ENCODE results near the gene GLCCI1. TPM values are rescaled to one million over a fixed set of nuclear protein-coding genes. Genes with fewer than 3 reads are reported as not detected.
"Not testable (repeated sequence)": the region's sequence is repeated elsewhere in the genome, so short reads cannot be mapped to it uniquely, and the experiment has no call there.

Gene GLCCI1
- total RNA-seq, 2 experiments from 2014 or later: 27.9 to 29.6 TPM

- H3K9me3 Mint-ChIP-seq: peaks cover 9% of the 10 kb centered on the region
- H3K4me3 Mint-ChIP-seq: no peak overlapping the region
- H3K27ac Mint-ChIP-seq: peak overlapping the region; percentile 50
- peaks cover 40% of the 10 kb centered on the region for H3K4me1 Mint-ChIP-seq
- H3K36me3 Mint-ChIP-seq (ENCODE audit: low read depth): peaks cover 53% of the 10 kb centered on the region
- ChIA-PET POLR2A (no interaction called here), CTCF (interaction anchor here (0.9 kb wide), 1 partner anchor 145 kb away, joined by 3 read pairs; no protein-coding TSS in a partner anchor)
- H3K27me3 Mint-ChIP-seq: no peaks in the 10 kb centered on the region
- no peak for DNase-seq
Measured at GRCh38 chr7:8044761-8045430, 76.3 kb downstream of the GLCCI1 start.

- H3K27me3 Mint-ChIP-seq, CTCF ChIA-PET, H3K4me3 Mint-ChIP-seq, POLR2A ChIA-PET, H3K9me3 Mint-ChIP-seq, DNase-seq, H3K27ac Mint-ChIP-seq: not testable (repeated sequence)
- Mint-ChIP-seq H3K4me1 (peaks cover 34% of the 10 kb centered on the region), H3K36me3 (ENCODE audit: low read depth) (peaks cover 40% of the 10 kb centered on the region)
Measured at GRCh38 chr7:8048067-8048466, 79.5 kb downstream of the GLCCI1 start.

- H3K4me1 Mint-ChIP-seq: peaks cover 10% of the 10 kb centered on the region
- peaks cover 4% of the 10 kb centered on the region for H3K9me3 Mint-ChIP-seq
- no peak overlapping the region for H3K4me3 Mint-ChIP-seq
- peaks cover 22% of the 10 kb centered on the region for H3K36me3 Mint-ChIP-seq (ENCODE audit: low read depth)
- POLR2A ChIA-PET: no interaction called here
- no peaks in the 10 kb centered on the region for H3K27me3 Mint-ChIP-seq
- no peak overlapping the region for H3K27ac Mint-ChIP-seq
- DNase-seq: no peak
- CTCF ChIA-PET: interaction anchor here (1.1 to 2.0 kb wide), 2 partner anchors 13 to 53 kb away, joined by 3 to 5 read pairs; no protein-coding TSS in a partner anchor
Measured at GRCh38 chr7:8051373-8051772, 82.8 kb downstream of the GLCCI1 start.

GRCh38 chr7:8051998-8052397 lies 83.4 kb downstream of the GLCCI1 start:
- Mint-ChIP-seq H3K27ac (no peak overlapping the region), H3K27me3 (no peaks in the 10 kb centered on the region), H3K9me3 (peaks cover 4% of the 10 kb centered on the region), H3K4me1 (peaks cover 7% of the 10 kb centered on the region), H3K4me3 (no peak overlapping the region), H3K36me3 (ENCODE audit: low read depth) (peaks cover 23% of the 10 kb centered on the region)
- CTCF ChIA-PET: interaction anchor here (1.1 to 2.0 kb wide), 2 partner anchors 13 to 52 kb away, joined by 3 to 5 read pairs; no protein-coding TSS in a partner anchor
- POLR2A ChIA-PET: no interaction called here
- no peak for DNase-seq

GRCh38 chr7:8052824-8053223 lies 84.2 kb downstream of the GLCCI1 start:
- CTCF ChIA-PET: interaction anchor here (0.6 to 2.0 kb wide), 2 partner anchors 12 to 14 kb away, joined by 4 to 5 read pairs; no protein-coding TSS in a partner anchor
- POLR2A ChIA-PET: no interaction called here
- H3K27ac Mint-ChIP-seq: no peak overlapping the region

GRCh38 chr7:8056439-8056838 lies 87.8 kb downstream of the GLCCI1 start:
- ChIA-PET POLR2A (no interaction called here), CTCF (no interaction called here)
- Mint-ChIP-seq H3K36me3 (ENCODE audit: low read depth) (peaks cover 37% of the 10 kb centered on the region), H3K27ac (no peak overlapping the region), H3K9me3 (peaks cover 2% of the 10 kb centered on the region), H3K4me3 (no peak overlapping the region), H3K27me3 (no peaks in the 10 kb centered on the region), H3K4me1 (no peaks in the 10 kb centered on the region)
- DNase-seq: no peak

More at GRCh38 chr7:8052824-8053223, 84.2 kb downstream of the GLCCI1 start:
- no peak overlapping the region for H3K4me3 Mint-ChIP-seq
- H3K27me3 Mint-ChIP-seq: no peaks in the 10 kb centered on the region
- peaks cover 4% of the 10 kb centered on the region for H3K4me1 Mint-ChIP-seq
- peaks cover 4% of the 10 kb centered on the region for H3K9me3 Mint-ChIP-seq
- H3K36me3 Mint-ChIP-seq (ENCODE audit: low read depth): peaks cover 30% of the 10 kb centered on the region
- DNase-seq: no peak

GRCh38 chr7:8057566-8057965 lies 89.0 kb downstream of the GLCCI1 start:
- H3K9me3 Mint-ChIP-seq: peaks cover 2% of the 10 kb centered on the region

GRCh38 chr7:8058322-8058721 lies 89.7 kb downstream of the GLCCI1 start:
- ChIA-PET POLR2A (no interaction called here), CTCF (interaction anchor here (1.1 kb wide), 1 partner anchor 11 kb away, joined by 4 read pairs; no protein-coding TSS in a partner anchor)
- H3K4me1 Mint-ChIP-seq: peaks cover 2% of the 10 kb centered on the region
- no peak overlapping the region for H3K27ac Mint-ChIP-seq
- no peak for DNase-seq
- H3K36me3 Mint-ChIP-seq (ENCODE audit: low read depth): peaks cover 49% of the 10 kb centered on the region
- no peaks in the 10 kb centered on the region for H3K27me3 Mint-ChIP-seq
- peaks cover 2% of the 10 kb centered on the region for H3K9me3 Mint-ChIP-seq
- H3K4me3 Mint-ChIP-seq: no peak overlapping the region

More at GRCh38 chr7:8057566-8057965, 89.0 kb downstream of the GLCCI1 start:
- Mint-ChIP-seq H3K27ac (no peak overlapping the region), H3K4me3 (no peak overlapping the region), H3K27me3 (no peaks in the 10 kb centered on the region), H3K36me3 (ENCODE audit: low read depth) (peaks cover 44% of the 10 kb centered on the region), H3K4me1 (no peaks in the 10 kb centered on the region)
- POLR2A ChIA-PET: no interaction called here
- DNase-seq: no peak
- CTCF ChIA-PET: interaction anchor here (1.1 kb wide), 1 partner anchor 10 kb away, joined by 4 read pairs; no protein-coding TSS in a partner anchor

GRCh38 chr7:8058852-8059251 lies 90.3 kb downstream of the GLCCI1 start:
- POLR2A ChIA-PET: no interaction called here
- no peak overlapping the region for H3K4me3 Mint-ChIP-seq
- CTCF ChIA-PET: no interaction called here
- H3K27me3 Mint-ChIP-seq: no peaks in the 10 kb centered on the region
- H3K4me1 Mint-ChIP-seq: peaks cover 6% of the 10 kb centered on the region
- DNase-seq: no peak
- H3K9me3 Mint-ChIP-seq: peaks cover 2% of the 10 kb centered on the region
- H3K36me3 Mint-ChIP-seq (ENCODE audit: low read depth): peaks cover 54% of the 10 kb centered on the region
- H3K27ac Mint-ChIP-seq: no peak overlapping the region

- Mint-ChIP-seq H3K27ac (no peak overlapping the region), H3K4me3 (no peak overlapping the region), H3K27me3 (no peaks in the 10 kb centered on the region), H3K36me3 (ENCODE audit: low read depth) (peaks cover 61% of the 10 kb centered on the region), H3K4me1 (peaks cover 9% of the 10 kb centered on the region), H3K9me3 (peaks cover 10% of the 10 kb centered on the region)
- POLR2A ChIA-PET: no interaction called here
- CTCF ChIA-PET: no interaction called here
- no peak for DNase-seq
Measured at GRCh38 chr7:8060241-8060640, 91.6 kb downstream of the GLCCI1 start.

- H3K27ac Mint-ChIP-seq, H3K4me3 Mint-ChIP-seq, H3K4me1 Mint-ChIP-seq, POLR2A ChIA-PET, CTCF ChIA-PET, DNase-seq, H3K27me3 Mint-ChIP-seq: not testable (repeated sequence)
- Mint-ChIP-seq H3K9me3 (peaks cover 13% of the 10 kb centered on the region), H3K36me3 (ENCODE audit: low read depth) (peaks cover 67% of the 10 kb centered on the region)
Measured at GRCh38 chr7:8063300-8063699, 94.7 kb downstream of the GLCCI1 start.

- peaks cover 72% of the 10 kb centered on the region for H3K36me3 Mint-ChIP-seq (ENCODE audit: low read depth)
- peaks cover 16% of the 10 kb centered on the region for H3K9me3 Mint-ChIP-seq
- H3K27me3 Mint-ChIP-seq: no peaks in the 10 kb centered on the region
- ChIA-PET CTCF (interaction anchor here (1.6 kb wide), 1 partner anchor 12 kb away, joined by 5 read pairs; no protein-coding TSS in a partner anchor), POLR2A (no interaction called here)
- H3K4me1 Mint-ChIP-seq: peaks cover 9% of the 10 kb centered on the region
- no peak overlapping the region for H3K27ac Mint-ChIP-seq
- no peak for DNase-seq
- H3K4me3 Mint-ChIP-seq: no peak overlapping the region
Measured at GRCh38 chr7:8063706-8064297, 95.2 kb downstream of the GLCCI1 start.

GRCh38 chr7:8064828-8065227 lies 96.2 kb downstream of the GLCCI1 start:
- H3K4me3 Mint-ChIP-seq: no peak overlapping the region
- H3K27ac Mint-ChIP-seq: no peak overlapping the region
- POLR2A ChIA-PET: interaction anchor here (0.6 kb wide), 1 partner anchor 109 kb away, joined by 3 read pairs; no protein-coding TSS in a partner anchor
- no peaks in the 10 kb centered on the region for H3K27me3 Mint-ChIP-seq
- CTCF ChIA-PET: interaction anchor here (1.3 to 1.6 kb wide), 2 partner anchors 13 to 15 kb away, joined by 3 to 5 read pairs; no protein-coding TSS in a partner anchor
- no peak for DNase-seq
- H3K4me1 Mint-ChIP-seq: peaks cover 9% of the 10 kb centered on the region
- peaks cover 16% of the 10 kb centered on the region for H3K9me3 Mint-ChIP-seq
- H3K36me3 Mint-ChIP-seq (ENCODE audit: low read depth): peaks cover 72% of the 10 kb centered on the region

Measured in activated CD4-positive, alpha-beta T cell treated with anti-CD3 and anti-CD28 coated beads, Interleukin-2, amount 10 ng/mL, durations not matched to agents 7 days and 5 days (primary cell).